Hepatic stellate cell (primary cell): ENCODE data around the gene ALOXE3.
"Not testable (repeated sequence)": the region's sequence is repeated elsewhere in the genome, so short reads cannot be mapped to it uniquely, and the experiment has no call there.

Source experiments
- DNase-seq: peaks from one replicate; pipeline ENCODE4 v3.0.0; 2011; ENCODE audit warnings: low spot score

ALOXE3 gene

GRCh38 chr17:8121681-8122421, 3.5 kb upstream of the ALOXE3 start:
- DNase-seq = peak; percentile 65

GRCh38 chr17:8121407-8121680, 3.0 kb upstream of the ALOXE3 start:
- no peak for DNase-seq

GRCh38 chr17:8120520-8121406, 2.4 kb upstream of the ALOXE3 start:
- DNase-seq = peak; percentile 73

DNA sequence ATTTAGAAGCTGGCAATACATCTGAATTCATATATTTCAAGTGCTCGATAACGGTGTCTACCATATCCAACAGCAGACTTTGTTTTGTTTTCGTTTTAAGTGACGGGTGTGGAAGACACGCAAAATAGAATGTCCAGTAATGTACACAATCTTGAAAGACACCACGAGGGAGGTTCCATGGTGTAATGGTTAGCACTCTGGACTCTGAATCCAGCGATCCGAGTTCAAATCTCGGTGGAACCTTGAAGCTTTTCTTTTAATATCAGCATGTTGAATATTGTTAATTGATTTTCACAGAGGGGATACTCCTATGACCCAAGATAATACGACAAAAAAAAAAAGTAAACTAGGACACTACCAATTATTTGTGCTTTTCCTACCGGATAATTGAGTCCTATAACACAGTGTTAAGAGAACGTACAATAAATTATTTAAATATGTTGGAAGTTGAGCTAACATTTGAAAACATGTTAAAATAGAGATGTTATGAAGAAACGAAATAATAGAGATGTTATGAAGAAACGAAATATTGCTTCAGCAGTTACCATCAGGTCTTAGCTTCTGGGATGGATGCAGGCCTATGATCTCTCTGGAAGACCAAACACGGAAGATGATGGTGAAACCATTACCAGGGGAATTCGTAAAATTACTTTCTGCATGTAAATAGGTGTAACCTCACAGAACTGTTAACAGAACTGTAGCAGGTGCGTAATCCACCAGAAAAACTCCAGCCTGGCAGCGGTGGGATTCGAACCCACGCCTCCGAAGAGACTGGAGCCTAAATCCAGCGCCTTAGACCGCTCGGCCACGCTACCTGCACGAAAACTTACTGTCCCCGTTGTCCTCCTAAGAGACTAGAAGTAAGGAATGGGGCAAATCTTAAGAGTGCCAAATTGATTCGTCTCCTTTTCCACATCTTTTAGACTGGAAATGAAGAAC, 1.5 kb upstream of the ALOXE3 start:
- peak; percentile 67 for DNase-seq

GRCh38 chr17:8118769-8119580, 661 bp upstream of the ALOXE3 start:
- DNase-seq = peak; percentile 89

DNA sequence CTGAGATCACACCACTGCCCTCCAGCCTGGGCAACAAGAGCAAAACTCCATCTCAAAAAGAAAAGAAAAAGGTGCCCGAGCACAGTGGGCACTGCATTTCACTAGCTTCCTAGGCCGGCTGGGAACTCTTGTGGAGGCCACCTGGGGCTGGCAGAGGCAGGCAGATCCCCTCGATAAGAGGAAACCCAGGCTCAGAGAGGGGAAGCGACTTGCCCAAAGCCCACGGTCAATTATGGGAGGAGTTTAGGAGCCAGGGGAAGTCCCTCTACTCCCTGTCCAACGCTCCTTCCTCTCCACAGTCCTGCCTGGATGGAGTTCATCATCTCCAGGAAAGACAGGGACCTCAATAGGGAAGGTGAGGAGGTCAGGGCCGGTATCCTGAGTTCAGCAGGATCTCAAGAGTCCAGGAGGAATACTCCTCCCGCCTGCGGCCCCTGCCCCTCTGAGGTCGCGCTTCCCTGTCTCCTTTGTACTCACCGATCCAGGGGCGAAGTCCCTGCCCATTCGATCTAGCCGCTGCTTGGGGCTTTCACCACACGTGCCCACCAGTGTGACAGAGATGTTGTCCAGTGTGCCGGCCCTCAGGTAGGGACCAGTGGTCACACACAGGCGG, 841 bp downstream of the ALOXE3 start:
- DNase-seq = no peak

- no peak for DNase-seq
Observed at GRCh38 chr17:8116776-8117175, 1.5 kb downstream of the ALOXE3 start.

- DNase-seq = no peak
Observed at GRCh38 chr17:8110907-8111306, 7.4 kb downstream of the ALOXE3 start.

DNA sequence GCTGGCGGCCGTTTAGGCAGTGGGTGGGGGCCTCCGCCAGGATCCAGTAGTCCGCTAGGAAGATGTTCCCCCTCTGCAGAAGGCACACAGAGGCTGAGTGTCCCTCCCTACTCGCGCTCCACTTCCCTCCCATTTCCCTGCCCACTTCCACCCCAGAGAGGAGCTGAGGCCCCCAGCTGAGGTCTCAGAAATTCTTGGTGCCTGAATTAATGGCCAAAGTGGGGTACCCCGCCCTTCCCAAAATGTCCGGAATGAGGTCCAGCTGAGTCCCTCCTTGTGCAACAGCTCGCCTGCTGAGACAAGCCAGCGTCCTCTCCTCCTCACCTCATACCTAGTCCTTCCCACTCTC, 7.9 kb downstream of the ALOXE3 start:
- DNase-seq = no peak

DNA sequence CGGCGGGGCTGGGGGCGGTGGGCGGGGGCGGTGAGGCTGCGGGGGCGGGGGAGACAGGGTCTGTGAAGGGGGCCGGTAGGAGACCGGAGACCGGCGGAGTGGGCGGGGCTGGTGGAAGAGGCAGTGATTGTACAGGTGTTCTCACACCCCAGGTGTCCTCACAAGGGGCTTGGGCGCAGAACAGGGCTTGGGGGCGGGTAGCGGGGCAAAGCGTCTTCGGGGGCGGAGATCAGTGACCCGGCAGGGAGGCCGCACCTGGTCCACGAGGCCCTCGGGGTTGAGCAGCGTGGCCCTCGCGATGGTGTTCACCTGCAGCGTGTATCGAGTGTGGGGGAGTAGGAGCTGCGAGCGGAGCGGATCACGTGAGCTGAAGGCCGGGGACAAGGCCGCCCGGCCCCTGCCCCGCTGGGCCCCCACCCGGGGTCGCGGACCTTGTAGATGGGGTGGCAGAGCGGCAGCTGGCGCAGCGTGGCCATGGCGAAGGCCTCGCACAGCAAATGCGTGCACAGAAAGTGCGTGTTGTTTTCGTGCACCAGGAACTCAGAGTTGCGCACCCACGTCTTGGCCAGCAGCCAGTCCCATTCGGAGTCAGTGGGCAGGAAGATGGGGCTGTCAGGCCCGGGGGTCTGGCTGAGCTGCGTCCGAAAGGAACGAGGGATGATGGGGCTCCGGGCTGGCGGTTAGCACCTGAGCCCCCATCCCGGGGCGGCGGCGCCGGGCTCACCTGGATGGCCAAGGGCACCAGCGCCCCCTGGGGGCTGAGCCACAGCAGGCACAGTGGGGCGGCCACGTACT, 8.5 kb downstream of the ALOXE3 start:
- DNase-seq = peak; percentile 47

DNA sequence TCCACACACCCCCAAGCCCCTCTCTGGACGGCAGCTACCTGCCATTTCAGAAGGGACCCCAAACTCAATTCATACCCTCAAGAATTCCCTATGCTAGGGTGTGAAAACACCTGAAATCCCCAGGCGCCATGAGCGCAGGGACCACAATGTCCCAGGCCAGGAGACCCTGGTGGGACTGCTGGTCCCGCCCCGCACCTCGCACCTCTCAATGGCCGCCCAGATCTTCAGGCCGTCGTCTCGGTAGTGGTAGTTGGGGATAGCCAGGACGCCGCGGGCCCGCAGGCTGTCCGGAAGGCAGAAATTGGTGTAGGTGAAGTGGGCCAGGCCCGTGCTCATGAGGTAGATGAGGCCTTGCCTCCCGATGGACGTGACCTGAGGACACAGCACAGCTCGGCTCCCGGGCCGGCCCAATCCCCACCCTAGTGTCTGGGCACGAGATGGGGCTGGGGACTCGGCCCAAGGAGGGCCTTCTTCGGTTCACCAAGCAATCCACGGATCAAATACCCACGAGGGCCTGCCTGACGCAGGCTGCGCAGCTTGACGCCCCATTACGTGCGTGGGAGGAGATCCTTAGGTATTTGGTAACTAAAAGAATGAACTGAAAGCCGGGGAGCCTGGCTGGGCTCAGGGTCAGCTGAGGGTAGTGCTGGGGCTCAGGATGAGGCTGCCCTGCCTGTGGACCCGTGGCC, 9.2 kb downstream of the ALOXE3 start:
- no peak for DNase-seq

GRCh38 chr17:8106980-8107379, 11.3 kb downstream of the ALOXE3 start:
- DNase-seq = not testable (repeated sequence)

GRCh38 chr17:8105957-8106398, 12.3 kb downstream of the ALOXE3 start:
- DNase-seq = no peak

DNA sequence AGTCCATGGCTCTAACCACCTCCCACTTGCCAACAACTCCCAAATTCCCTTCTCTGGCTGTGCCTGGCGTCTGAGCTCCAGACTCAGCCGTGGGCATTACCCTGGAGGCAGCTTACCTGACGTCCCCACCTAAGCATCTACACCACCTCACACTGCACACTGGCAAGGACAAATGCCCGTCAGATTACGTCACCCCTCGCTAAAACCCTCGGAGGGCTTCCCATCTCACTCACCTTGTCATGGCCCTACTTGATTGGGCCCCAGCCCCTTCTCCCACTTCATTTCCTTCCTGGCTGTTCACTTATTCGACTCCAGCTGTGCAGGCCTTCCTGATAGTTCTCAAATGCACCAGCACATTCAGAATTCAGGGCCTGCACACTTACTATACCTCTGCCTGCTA, 13.4 kb downstream of the ALOXE3 start:
- DNase-seq = no peak

GRCh38 chr17:8103549-8103948, 14.8 kb downstream of the ALOXE3 start:
- DNase-seq = no peak

- no peak for DNase-seq
Observed at GRCh38 chr17:8101721-8102120, 16.6 kb downstream of the ALOXE3 start.

- DNase-seq = no peak
Observed at GRCh38 chr17:8100763-8101162, 17.6 kb downstream of the ALOXE3 start.

GRCh38 chr17:8100111-8100510, 18.2 kb downstream of the ALOXE3 start:
- no peak for DNase-seq

DNA sequence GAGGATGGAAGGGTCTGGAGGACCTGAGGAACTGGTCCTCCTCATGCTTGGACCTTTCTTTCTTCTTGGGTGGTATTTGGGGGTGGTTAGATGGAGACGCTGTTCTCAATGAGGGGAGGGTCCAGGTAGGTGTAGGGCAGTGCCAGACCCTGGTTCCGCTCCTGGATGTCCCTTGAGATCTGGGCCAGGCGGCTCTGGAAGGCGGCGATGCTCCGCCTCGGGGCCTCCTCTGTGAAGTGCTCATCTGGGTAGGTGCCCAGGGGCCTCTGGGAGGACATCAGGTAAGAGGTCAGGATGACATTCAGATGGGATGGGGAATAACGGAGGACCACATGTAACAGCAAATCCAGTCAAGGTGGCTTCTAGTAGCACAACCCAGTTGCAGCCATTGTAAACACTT, 21.8 kb downstream of the ALOXE3 start:
- DNase-seq = no peak

DNA sequence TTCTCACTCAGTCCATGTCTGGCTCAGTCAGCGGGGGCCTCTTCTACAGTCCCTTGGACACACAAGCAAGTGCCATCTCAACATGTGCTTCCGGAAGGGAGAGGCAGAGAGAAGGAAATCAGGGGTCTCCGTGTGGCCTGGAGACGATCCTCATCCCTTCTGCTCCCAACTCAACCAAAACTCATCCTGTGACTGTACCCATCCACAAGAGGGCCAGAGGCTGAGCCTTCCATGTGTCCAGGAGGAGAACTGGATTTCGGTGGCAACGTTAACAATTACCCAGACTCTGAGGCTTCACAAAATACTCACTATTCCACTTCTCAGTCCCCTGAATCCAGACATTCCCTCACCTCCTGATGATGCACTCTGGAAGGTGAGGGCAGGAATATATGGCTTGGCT, 23.0 kb downstream of the ALOXE3 start:
- DNase-seq = no peak
